Activated naive CD4-positive, alpha-beta T cell treated with anti-CD3 and anti-CD28 coated beads, Interleukin-2, amount 50 U/mL, for 24 hours (primary cell): ENCODE data around the gene SLC3A2.
"Not testable (repeated sequence)": the region's sequence is repeated elsewhere in the genome, so short reads cannot be mapped to it uniquely, and the experiment has no call there.

Experiments
- H3K27ac Mint-ChIP-seq: one replicate; pipeline ENCODE4 v1.8.0; 2021; ENCODE audit warnings: mild to moderate bottlenecking, mixed read lengths
- H3K27me3 Mint-ChIP-seq: one replicate; pipeline ENCODE4 v1.8.0; 2021; ENCODE audit warnings: mixed read lengths
- H3K36me3 Mint-ChIP-seq: one replicate; pipeline ENCODE4 v1.8.0; 2021; ENCODE audit warnings: mixed read lengths
- H3K4me1 Mint-ChIP-seq: one replicate; pipeline ENCODE4 v1.8.0; 2021; ENCODE audit warnings: mixed read lengths
- H3K4me3 Mint-ChIP-seq: one replicate; pipeline ENCODE4 v1.8.0; 2021; ENCODE audit warnings: mild to moderate bottlenecking, mixed read lengths
- H3K9me3 Mint-ChIP-seq: one replicate; pipeline ENCODE4 v1.8.0; 2021; ENCODE audit warnings: mixed read lengths

The SLC3A2 gene

DNA sequence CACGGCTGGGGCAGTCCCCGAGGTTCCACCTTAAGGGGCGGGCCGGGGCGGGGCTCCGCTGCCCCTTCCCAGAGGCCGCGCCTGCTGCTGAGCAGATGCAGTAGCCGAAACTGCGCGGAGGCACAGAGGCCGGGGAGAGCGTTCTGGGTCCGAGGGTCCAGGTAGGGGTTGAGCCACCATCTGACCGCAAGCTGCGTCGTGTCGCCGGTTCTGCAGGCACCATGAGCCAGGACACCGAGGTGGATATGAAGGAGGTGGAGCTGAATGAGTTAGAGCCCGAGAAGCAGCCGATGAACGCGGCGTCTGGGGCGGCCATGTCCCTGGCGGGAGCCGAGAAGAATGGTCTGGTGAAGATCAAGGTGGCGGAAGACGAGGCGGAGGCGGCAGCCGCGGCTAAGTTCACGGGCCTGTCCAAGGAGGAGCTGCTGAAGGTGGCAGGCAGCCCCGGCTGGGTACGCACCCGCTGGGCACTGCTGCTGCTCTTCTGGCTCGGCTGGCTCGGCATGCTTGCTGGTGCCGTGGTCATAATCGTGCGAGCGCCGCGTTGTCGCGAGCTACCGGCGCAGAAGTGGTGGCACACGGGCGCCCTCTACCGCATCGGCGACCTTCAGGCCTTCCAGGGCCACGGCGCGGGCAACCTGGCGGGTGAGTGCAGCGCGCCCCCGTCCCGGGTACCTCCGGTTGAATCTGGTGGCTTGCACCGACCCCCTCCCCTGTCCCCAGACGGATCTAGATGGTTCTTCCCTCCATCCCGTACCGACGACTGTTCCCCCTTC lies at the start of gene SLC3A2:
Gene SLC3A2 (plus strand): TSS at position 94 of the 776 bp plus-strand sequence. CDS start 128 bp downstream, at position 222.
- peaks cover 46% of the 10 kb centered on the region for H3K36me3 Mint-ChIP-seq
- no peaks in the 10 kb centered on the region for H3K27me3 Mint-ChIP-seq
- peaks cover 44% of the 10 kb centered on the region for H3K4me1 Mint-ChIP-seq
- peak within 1 kb of the TSS; percentile 97 for H3K4me3 Mint-ChIP-seq
- no peaks in the 10 kb centered on the region for H3K9me3 Mint-ChIP-seq
- peak within 1 kb of the TSS; percentile 100 for H3K27ac Mint-ChIP-seq

DNA sequence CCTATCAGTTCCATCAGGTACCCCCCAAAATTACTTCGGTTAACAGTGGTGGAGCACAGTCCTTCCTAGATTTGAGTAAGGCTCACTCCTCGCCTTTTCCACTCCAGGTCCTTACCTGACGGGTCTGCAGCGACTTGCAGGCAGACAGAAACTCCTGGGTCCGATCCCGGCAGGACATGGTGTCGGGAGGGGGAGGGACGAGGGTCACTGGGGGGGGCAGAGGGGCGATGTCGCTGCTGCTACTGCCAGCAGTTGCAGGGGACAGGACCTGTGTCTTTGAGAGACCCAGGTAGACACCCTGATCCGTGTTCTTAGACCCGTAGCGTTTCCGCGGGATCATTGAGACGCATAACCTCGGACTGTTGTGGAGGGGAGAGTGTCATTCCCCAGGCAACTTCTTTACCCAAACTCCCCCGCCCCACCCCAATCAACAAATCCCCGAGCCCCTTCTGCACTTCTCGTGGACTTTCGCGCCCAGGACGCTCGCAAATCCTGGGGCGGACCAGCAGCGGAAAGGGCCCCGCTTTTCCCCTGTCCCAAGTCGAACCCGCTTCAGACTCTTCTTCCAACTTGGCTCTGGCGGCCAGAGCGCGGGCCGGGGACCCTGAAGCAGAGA lies 49.7 kb upstream of the SLC3A2 start:
- Mint-ChIP-seq H3K27me3 (no peaks in the 10 kb centered on the region), H3K9me3 (no peaks in the 10 kb centered on the region), H3K27ac (peak overlapping the region; percentile 99), H3K4me1 (peaks cover 50% of the 10 kb centered on the region), H3K4me3 (peak overlapping the region; percentile 93), H3K36me3 (peaks cover 16% of the 10 kb centered on the region)

DNA sequence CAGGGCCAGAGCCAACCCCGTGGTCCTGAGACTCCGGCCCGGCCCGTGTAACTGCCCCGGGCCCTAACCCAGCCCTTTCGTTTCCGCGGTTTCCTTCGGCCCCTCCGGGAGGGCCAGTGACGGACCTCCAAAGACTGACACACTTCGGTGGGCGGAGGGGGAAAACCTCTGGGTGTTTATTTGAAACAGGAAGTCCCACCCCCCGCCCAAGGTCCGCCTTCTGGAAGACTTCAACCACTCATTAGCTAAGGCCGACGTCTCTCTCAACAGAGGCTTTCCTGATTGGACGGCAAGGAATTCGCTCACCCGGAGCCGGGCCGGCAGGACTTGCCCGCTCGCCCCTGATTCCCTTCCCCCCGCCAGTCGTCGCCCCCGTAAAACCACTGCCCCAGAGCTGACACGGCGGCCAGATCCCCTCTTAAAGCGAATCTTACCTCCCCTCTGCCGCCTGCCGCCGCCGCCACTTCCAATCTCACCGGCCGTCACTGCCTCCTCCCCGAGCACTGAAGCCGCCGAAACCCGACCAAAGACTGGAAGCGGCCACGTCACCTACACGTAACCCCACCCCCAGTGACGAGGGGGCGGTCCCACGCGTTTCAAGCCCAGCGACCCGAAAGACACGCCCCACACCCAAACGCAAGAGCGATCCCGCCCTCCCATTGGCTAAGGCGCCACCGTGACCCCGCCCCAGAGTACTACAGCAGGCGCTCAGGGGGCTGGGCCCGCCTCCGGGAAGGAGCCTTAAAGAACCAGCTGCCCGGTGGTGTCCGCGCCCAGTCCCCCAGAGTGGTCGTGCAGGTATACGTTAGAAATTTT lies 49.0 kb upstream of the SLC3A2 start, which contains the start of gene STX5:
Gene STX5 (minus strand): TSS at position 532 of the 816 bp plus-strand sequence. CDS start 808 bp downstream, outside the sequence.
- peaks cover 55% of the 10 kb centered on the region for H3K4me1 Mint-ChIP-seq
- H3K36me3 Mint-ChIP-seq, result peaks cover 19% of the 10 kb centered on the region
- no peaks in the 10 kb centered on the region for H3K9me3 Mint-ChIP-seq
- peak within 1 kb of the TSS; percentile 99 for H3K27ac Mint-ChIP-seq
- H3K4me3 Mint-ChIP-seq, result peak within 1 kb of the TSS; percentile 93
- no peaks in the 10 kb centered on the region for H3K27me3 Mint-ChIP-seq

DNA sequence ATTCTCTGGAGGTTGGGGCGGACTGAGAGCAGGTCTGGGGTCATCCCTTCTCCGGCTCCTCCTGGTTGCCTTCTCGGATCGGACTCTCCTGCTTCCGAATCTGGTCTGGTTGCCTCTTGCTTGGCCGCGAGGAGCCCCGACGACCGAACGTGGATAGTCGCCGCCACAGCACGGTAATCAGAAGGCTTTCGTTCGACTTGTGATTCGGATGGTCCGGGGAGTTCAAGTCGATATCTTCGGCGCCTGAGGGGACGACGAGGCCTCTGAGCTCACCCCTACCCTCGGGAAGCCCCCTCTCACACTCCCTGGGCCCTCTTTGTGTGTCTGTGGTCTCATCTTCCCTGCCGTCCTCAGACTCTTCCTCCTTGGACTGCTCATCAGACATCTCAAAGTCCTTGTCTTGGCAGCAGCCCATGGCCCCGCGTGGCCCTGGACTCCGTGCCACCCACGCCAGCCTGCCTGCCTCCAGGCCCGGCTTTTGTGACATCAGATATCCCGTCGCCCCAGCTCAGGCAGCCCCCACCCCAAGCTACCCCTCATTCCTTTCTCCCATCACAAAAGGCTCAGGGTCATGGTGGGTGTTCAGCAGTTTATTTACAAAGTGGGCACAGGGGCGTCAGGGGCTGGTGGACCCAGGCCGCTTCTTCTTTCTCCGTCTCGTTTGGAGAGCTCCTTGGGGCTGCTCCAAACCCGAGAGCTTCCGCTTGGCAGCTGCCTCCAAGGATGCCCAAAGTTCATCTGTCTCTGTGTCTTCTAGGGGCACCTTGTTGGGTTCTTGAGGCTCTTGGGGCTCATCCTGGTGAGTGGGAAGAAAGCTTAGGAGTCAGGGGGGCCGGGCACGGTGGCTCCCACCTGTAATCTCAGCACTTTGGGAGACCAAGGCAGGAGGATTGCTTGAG lies 48.1 kb upstream of the SLC3A2 start, which contains the start of gene TEX54:
Gene TEX54 (minus strand): TSS at position 506 of the 899 bp plus-strand sequence.
- H3K4me1 Mint-ChIP-seq, result peaks cover 56% of the 10 kb centered on the region
- peak within 1 kb of the TSS; percentile 99 for H3K27ac Mint-ChIP-seq
- H3K9me3 Mint-ChIP-seq, result no peaks in the 10 kb centered on the region
- peaks cover 17% of the 10 kb centered on the region for H3K36me3 Mint-ChIP-seq
- peak within 1 kb of the TSS; percentile 93 for H3K4me3 Mint-ChIP-seq
- H3K27me3 Mint-ChIP-seq, result no peaks in the 10 kb centered on the region

DNA sequence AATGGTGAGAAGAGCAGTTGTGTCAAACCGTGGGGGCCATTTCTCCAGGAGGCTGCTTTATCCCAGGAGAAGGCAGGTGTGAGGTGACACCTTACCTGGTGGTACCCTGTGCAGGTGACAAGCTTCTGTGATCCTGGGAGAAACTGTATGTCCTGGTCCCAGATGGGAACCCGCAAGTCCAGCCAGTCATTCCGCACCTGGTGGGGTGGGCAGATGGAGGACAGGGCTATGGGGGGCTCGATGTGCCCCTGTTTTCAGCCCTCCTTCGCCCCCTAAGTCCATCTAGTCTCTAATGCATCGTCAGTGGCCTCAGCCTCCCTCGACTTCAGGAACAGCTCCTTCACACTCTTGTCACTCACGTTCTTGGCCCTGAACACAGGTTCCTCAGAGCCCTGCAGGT lies 45.4 kb upstream of the SLC3A2 start:
- Mint-ChIP-seq H3K4me3 (no peak overlapping the region), H3K9me3 (no peaks in the 10 kb centered on the region), H3K4me1 (peaks cover 59% of the 10 kb centered on the region), H3K27me3 (no peaks in the 10 kb centered on the region), H3K36me3 (peaks cover 23% of the 10 kb centered on the region), H3K27ac (peak overlapping the region; percentile 74)

DNA sequence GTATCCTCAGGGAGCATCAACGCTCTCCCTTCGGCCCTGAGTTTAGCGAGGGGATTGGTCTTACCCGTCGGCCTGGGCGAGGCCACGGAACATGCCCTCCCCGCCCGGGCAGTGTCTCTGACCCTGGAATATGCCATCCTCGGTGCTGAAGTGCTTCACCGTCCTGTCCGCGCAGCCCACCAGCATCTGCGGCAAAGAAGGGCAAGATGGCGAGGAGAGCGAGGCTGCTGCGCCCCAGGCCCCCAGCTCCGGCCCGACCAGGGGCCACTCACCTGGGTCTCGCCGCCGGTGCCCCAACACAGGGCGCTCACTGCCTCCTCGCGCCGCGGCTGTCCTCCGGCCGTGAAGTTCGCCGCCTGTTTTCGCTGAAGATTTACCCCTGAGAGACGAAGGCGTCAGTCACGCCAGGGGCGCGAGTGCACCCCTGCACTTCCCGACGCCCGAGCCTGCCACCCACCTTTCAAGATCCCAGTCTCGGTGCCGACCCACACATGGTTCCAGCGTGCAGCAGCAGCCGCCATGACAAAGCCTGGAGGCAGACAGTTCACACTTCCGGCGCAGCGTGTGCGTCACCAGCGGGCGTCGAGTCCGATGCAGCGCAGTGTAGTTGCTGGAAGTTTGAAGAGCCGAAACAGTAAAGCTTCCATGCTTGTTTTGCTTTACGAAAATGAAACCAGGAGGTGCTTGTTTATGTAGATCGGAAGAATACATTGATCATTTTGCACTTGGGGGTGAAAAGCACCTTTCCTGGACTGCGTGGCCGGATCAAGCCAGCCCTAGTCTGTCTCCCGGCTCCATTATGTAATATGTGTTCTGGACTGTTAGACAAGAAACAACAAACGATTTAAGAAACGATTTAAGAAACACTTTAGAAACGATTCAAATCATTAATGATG lies 41.4 kb upstream of the SLC3A2 start, which contains the start of gene WDR74:
Gene WDR74 (minus strand): TSS at position 541 of the 896 bp plus-strand sequence. CDS start 20 bp downstream, at position 521.
- peaks cover 18% of the 10 kb centered on the region for H3K36me3 Mint-ChIP-seq
- no peaks in the 10 kb centered on the region for H3K9me3 Mint-ChIP-seq
- peaks cover 42% of the 10 kb centered on the region for H3K4me1 Mint-ChIP-seq
- no peak within 1 kb of the TSS for H3K4me3 Mint-ChIP-seq
- H3K27ac Mint-ChIP-seq, result no peak within 1 kb of the TSS
- no peaks in the 10 kb centered on the region for H3K27me3 Mint-ChIP-seq

DNA sequence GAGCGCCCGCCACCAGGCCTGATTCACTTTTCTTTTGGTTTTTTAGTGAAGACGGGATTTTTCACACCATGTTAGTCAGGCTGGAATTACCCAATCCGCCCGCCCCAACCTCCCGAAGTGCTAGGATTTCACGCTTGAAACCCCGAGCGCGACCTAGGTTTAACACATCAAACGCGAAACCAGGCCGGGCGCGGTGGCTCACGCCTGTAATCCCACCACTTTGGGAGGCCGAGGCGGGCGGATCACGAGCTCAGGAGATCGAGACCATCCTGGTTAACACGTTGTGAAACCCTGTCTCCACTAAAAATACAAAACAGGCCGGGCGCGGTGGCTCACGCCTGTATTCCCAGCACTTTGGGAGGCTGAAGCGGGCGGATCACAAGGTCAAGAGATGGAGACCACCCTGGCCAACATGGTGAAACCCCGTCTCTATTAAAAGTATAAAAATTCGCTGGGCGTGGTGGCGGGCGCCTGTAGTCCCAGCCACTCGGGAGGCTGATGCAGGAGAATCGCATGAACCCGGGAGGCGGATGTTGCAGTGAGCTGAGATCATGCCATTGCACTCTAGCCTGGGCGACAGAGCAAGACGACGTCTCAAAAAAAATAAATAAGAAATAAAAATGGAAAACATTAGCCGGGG lies 39.9 kb upstream of the SLC3A2 start:
- not testable (repeated sequence) for H3K27me3 Mint-ChIP-seq, H3K27ac Mint-ChIP-seq, H3K9me3 Mint-ChIP-seq, H3K4me3 Mint-ChIP-seq
- H3K4me1 Mint-ChIP-seq, result peaks cover 31% of the 10 kb centered on the region
- H3K36me3 Mint-ChIP-seq, result peaks cover 13% of the 10 kb centered on the region

DNA sequence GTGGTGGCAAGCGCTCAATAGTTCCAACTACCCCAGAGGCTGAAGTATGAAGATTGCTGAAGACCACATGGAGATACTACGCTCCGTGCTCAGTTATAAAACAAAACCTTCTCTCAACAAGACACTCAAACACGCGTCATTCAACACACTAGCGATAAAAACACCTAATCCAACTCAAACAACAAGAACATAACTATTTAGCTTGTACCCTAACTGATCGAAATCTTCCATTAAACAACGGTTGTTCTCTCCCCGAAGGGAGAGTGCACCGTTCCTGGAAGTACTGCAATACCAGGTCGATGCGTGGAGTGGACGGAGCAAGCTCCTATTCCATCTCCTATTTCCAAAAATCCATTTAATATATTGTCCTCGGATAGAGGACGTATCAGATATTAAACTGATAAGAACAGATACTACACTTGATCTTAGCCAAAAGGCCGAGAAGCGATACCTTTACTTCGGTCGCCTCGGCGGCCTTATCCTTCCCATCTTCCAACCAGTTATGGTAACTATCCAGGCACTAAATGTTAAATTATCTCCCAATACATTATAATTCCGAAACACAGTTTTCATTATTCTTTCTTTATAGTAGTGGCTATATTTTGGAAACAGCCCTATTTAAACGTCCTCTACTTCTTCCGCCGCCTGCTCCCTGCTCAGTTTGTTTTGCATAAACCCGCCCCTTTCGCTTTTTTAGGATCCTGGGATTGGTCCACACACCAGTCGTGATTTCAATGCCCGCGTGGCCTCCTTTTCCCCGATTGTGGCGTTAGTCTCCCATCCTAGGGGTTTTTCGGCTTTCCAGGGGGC lies 39.1 kb upstream of the SLC3A2 start:
- H3K4me3 Mint-ChIP-seq, result no peak overlapping the region
- no peaks in the 10 kb centered on the region for H3K27me3 Mint-ChIP-seq
- no peak overlapping the region for H3K27ac Mint-ChIP-seq
- H3K9me3 Mint-ChIP-seq, result no peaks in the 10 kb centered on the region
- H3K36me3 Mint-ChIP-seq, result peaks cover 11% of the 10 kb centered on the region
- peaks cover 28% of the 10 kb centered on the region for H3K4me1 Mint-ChIP-seq

DNA sequence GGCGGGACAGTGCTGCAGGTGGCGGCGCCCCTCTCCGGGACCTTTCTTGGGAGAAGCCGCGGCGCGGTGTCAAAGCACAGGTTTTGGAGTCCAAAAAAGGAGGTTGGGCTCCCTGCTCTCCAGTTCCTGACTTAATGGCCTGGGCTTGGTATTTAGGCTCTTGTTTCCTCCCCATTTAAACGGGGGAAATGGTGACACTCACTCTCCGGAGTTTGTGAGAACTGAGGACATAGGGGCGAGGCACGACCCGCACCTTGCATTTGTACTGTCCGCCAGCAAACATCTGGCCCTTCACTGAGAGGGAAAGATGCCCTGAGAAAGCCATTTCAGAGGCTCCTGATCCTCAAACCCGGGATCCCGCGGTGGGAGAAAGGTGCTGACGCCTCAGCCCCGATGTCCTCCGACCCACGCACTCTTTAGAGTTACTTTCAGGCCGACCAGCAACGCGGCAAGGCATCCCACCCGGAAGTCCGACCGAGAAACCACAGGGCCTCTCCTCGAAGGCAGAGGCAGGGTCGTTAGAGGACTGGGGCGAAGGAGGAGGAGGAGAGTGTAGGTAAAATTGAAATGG lies 38.4 kb upstream of the SLC3A2 start:
- Mint-ChIP-seq H3K36me3 (peaks cover 10% of the 10 kb centered on the region), H3K4me3 (no peak overlapping the region), H3K27me3 (no peaks in the 10 kb centered on the region), H3K9me3 (no peaks in the 10 kb centered on the region), H3K4me1 (peaks cover 29% of the 10 kb centered on the region), H3K27ac (no peak overlapping the region)

DNA sequence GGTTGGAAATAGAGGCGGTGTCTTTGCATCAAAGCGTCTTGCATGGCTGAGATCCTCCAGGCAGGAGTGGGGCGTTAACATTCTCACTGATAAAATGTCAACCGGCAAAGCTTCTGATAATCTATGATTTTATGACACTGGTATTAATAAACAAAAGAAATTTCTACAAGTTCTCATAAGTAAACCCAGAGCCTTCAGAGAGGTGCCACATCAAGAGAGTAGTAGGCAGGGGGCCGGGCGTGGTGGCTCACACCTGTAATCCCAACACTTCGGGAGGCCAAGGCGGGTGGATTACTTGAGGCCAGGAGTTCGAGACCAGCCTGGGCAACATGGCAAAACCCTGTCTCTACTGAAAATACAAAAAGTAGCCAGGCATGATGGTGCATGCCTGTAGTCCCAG lies 37.8 kb upstream of the SLC3A2 start:
- not testable (repeated sequence) for H3K4me3 Mint-ChIP-seq, H3K36me3 Mint-ChIP-seq, H3K27ac Mint-ChIP-seq, H3K9me3 Mint-ChIP-seq, H3K27me3 Mint-ChIP-seq
- peaks cover 22% of the 10 kb centered on the region for H3K4me1 Mint-ChIP-seq

DNA sequence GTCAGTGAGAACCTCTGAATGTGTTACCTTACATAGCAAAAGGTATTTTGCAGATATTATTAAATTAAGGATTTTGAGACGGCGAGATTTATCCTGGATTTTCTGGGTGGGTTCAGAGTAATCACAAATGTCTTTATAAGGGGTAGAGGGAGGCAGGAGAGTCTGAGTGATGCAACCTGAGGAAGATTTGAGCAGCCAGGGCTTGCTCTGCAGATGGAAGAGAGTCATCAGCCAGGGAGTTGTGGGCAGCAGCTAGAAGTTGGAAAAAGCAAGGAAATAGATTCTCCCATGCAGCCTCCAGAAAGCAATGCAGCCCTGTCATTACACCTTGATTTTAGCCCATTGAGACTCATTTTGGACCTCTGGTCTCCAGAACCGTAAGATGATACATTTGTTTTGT lies 37.2 kb upstream of the SLC3A2 start:
- Mint-ChIP-seq H3K27me3 (no peaks in the 10 kb centered on the region), H3K27ac (no peak overlapping the region), H3K4me1 (peaks cover 22% of the 10 kb centered on the region), H3K9me3 (no peaks in the 10 kb centered on the region), H3K4me3 (no peak overlapping the region), H3K36me3 (peaks cover 5% of the 10 kb centered on the region)

DNA sequence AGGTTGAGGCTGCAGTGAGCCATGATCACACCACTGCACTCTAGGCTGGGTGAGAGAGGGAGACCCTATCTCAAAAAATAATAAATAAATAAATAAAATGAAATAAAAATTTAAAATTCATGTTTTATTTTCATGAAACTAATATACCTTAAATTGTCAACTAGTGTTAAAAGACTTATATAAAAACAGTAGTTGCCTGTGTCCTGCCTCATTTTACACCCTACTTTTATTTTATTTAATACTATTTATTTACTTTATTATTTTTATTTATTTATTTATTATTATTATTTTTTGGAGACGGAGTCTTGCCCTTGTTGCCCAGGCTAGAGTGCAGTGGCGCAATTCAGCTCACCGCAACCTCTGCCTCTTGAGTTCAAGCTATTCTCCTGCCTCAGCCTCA lies 36.5 kb upstream of the SLC3A2 start:
- H3K27ac Mint-ChIP-seq, result peak overlapping the region; percentile 41
- no peaks in the 10 kb centered on the region for H3K9me3 Mint-ChIP-seq
- peaks cover 3% of the 10 kb centered on the region for H3K36me3 Mint-ChIP-seq
- H3K27me3 Mint-ChIP-seq, result no peaks in the 10 kb centered on the region
- peaks cover 21% of the 10 kb centered on the region for H3K4me1 Mint-ChIP-seq
- no peak overlapping the region for H3K4me3 Mint-ChIP-seq

DNA sequence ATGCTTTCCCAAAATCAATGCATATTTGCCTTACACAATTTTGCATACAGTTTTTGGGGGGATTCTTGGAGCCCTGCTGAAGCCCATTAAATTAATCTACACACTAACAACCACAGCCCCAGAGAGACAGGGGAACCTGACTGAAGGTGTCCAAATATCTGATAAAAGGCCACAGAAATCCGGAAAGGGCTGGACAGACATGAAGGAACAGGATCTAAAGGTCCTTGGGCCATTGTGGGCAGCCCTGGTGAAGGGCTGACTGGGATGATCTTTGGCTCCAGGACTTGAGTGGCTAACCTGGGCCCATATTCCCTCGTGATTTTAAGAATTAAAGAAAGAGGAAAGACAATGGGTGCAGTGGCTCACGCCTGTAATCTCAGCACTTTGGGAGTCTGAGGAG lies 34.5 kb upstream of the SLC3A2 start:
- Mint-ChIP-seq H3K4me1 (peaks cover 12% of the 10 kb centered on the region), H3K27ac (no peak overlapping the region), H3K4me3 (no peak overlapping the region), H3K27me3 (no peaks in the 10 kb centered on the region), H3K9me3 (no peaks in the 10 kb centered on the region), H3K36me3 (no peaks in the 10 kb centered on the region)
